B cell (primary cell): ENCODE measurements around the gene NEGR1. TPM values are rescaled to one million over a fixed set of nuclear protein-coding genes. Genes with fewer than 3 reads are reported as not detected.
A peak's percentile ranks its signal among the peaks of the same experiment; 100 is the strongest.

Experiments
- ATAC-seq: fragments of 200-7000 bp; cut with Tn5 transposase; one replicate; pipeline ENCODE4 v1.10.0; 2021; ENCODE audit warnings: low read depth, mild to moderate bottlenecking, moderate number of reproducible peaks, moderate library complexity
- CTCF ChIA-PET: fragments of 350-600 bp; sonication (Branson Sonifier 250); formaldehyde crosslinking; loops from one replicate; lab custom pipeline; 2021; ENCODE audit warnings: antibody characterized with exemption, inconsistent platforms; lab: Charles Lee
- POLR2A ChIA-PET: fragments of 350-600 bp; sonication (Branson Sonifier 250); formaldehyde crosslinking; loops from one replicate; lab custom pipeline; 2021; ENCODE audit warnings: antibody characterized with exemption; lab: Charles Lee
- DNase-seq: peaks from one replicate; pipeline ENCODE4 v3.0.0; 2013
- H2AFZ ChIP-seq: 2 replicates; pipeline ENCODE4 v1.6.1; 2012; ENCODE audit warnings: mild to moderate bottlenecking, low read depth, low read length; ENCODE audit not compliant: insufficient read depth, poor library complexity, severe bottlenecking
- H3K27ac ChIP-seq, 2 donors: 1 replicate in 1 of 2; 2 replicates in 1 of 2; pipeline ENCODE4 v1.5.1; 2012 to 2013; ENCODE audit warnings: low read length in 2 of 2, mild to moderate bottlenecking in 2 of 2, moderate library complexity in 1 of 2
- H3K27me3 ChIP-seq, 4 experiments: fragments of 200-600 bp in 1 of 4; sonication (generic) in 1 of 4; replicated peaks in 1 of 4; 1 replicate in 2 of 4; 2 replicates in 2 of 4; pipeline versions ENCODE4 v1.6.1 to v1.7.0; 2013 to 2016; ENCODE audit warnings: low read length in 3 of 4, mild to moderate bottlenecking in 2 of 4, mixed read lengths in 1 of 4, moderate library complexity in 1 of 4; ENCODE audit not compliant: insufficient read depth in 4 of 4, control insufficient read depth in 3 of 4; ENCODE audit errors: control extremely low read depth in 1 of 4
- H3K36me3 ChIP-seq, 2 experiments: replicated peaks in 1 of 2; 1 replicate in 1 of 2; 2 replicates in 1 of 2; pipeline versions ENCODE4 v1.6.1 to v1.7.1; 2013; ENCODE audit warnings: low read length in 1 of 2; ENCODE audit not compliant: insufficient read depth in 2 of 2, control insufficient read depth in 1 of 2; ENCODE audit errors: control extremely low read depth in 1 of 2, extremely low read depth in 1 of 2
- H3K4me1 ChIP-seq, 2 donors: fragments of 200-600 bp in 1 of 2; sonication (generic) in 1 of 2; 1 replicate in 1 of 2; 2 replicates in 1 of 2; pipeline versions ENCODE4 v1.5.1 to v1.6.1; 2013 to 2017; ENCODE audit warnings: low read length in 2 of 2; ENCODE audit not compliant: control insufficient read depth in 2 of 2, insufficient read depth in 2 of 2
- H3K4me2 ChIP-seq: replicated peaks from 2 replicates; pipeline ENCODE3; 2012; ENCODE audit warnings: mild to moderate bottlenecking, low read depth, low read length; ENCODE audit not compliant: poor library complexity, severe bottlenecking
- H3K4me3 ChIP-seq, 5 experiments: fragments of 200-600 bp in 1 of 5; sonication (generic) in 1 of 5; 1 replicate in 3 of 5; 2 replicates in 2 of 5; pipeline versions ENCODE4 v1.5.1 to v1.7.0; 2011 to 2016; ENCODE audit warnings: low read length in 4 of 5, mild to moderate bottlenecking in 4 of 5, low read depth in 2 of 5, control low read depth in 1 of 5, moderate library complexity in 1 of 5; ENCODE audit not compliant: insufficient read depth in 1 of 5; ENCODE audit errors: control extremely low read depth in 1 of 5, extremely low read depth in 1 of 5
- H3K79me2 ChIP-seq: fragments of 200-600 bp; sonication (generic); one replicate; pipeline ENCODE4 v1.6.0; 2016; ENCODE audit warnings: low read length; ENCODE audit not compliant: control insufficient read depth, insufficient read depth
- H3K9ac ChIP-seq: fragments of 200-600 bp; sonication (generic); 2 replicates; pipeline ENCODE4 v1.6.1; 2017; ENCODE audit warnings: mild to moderate bottlenecking, low read length, moderate library complexity
- H3K9me3 ChIP-seq, 3 donors: one replicate each; pipeline versions ENCODE4 v1.6.1 to v1.7.1; 2013; ENCODE audit warnings: low read length in 2 of 3; ENCODE audit not compliant: control insufficient read depth in 2 of 3, insufficient read depth in 1 of 3; ENCODE audit errors: control extremely low read depth in 1 of 3
- H4K20me1 ChIP-seq: 2 replicates; pipeline ENCODE4 v1.6.0; 2012; ENCODE audit warnings: mild to moderate bottlenecking, low read length; ENCODE audit not compliant: insufficient read depth, control insufficient read depth, poor library complexity, severe bottlenecking
- H3K27ac Mint-ChIP-seq: one replicate; pipeline ENCODE4 v1.8.0; 2021; ENCODE audit warnings: mixed read lengths
- H3K27me3 Mint-ChIP-seq: one replicate; pipeline ENCODE4 v1.8.0; 2021; ENCODE audit warnings: mixed read lengths
- H3K4me1 Mint-ChIP-seq: one replicate; pipeline ENCODE4 v1.8.0; 2021; ENCODE audit warnings: mixed read lengths
- H3K4me3 Mint-ChIP-seq: one replicate; pipeline ENCODE4 v1.8.0; 2021; ENCODE audit warnings: mixed read lengths
- H3K9me3 Mint-ChIP-seq: one replicate; pipeline ENCODE4 v1.8.0; 2022; ENCODE audit warnings: mixed read lengths; ENCODE audit not compliant: insufficient read depth
- EZH2 ChIP-seq: IDR thresholded peaks from 2 replicates; pipeline ENCODE4 v1.6.1; 2012; ENCODE audit warnings: borderline replicate concordance, low read depth, mild to moderate bottlenecking, moderate library complexity, low read length; ENCODE audit not compliant: insufficient read depth, poor library complexity, severe bottlenecking
- WGBS: methylation state at CpG from one replicate; pipeline ENCODE4 v1.1.5; 2013; ENCODE audit warnings: missing lambda C conversion rate; ENCODE audit not compliant: insufficient coverage; 5-methylcytosine and 5-hydroxymethylcytosine counted together
- intact Hi-C: fragments of 100-400 bp; cut with micrococcal nuclease; formaldehyde crosslinking; loops from one replicate; pipeline ENCODE4 v1.10.0; 2022
- polyA plus RNA-seq: library from polyadenylated mRNA; depleted of rRNA; stranded (reverse); fragments of >200 nt; gene quantifications from 2 replicates; pipeline ENCODE4 v1.2.3, GENCODE V29; 2012
- total RNA-seq, 2 donors: library from RNA; stranded (reverse); fragments of 120-200 nt in 1 of 2; gene quantifications; 1 replicate in 1 of 2; 2 replicates in 1 of 2; pipeline versions ENCODE4 v1.2.3 to v1.2.4, GENCODE V29; 2013 to 2022
- TF ChIP-seq, protein P1 (sequence below): fragments of 200-600 bp; IDR thresholded peaks from one replicate; pipeline ENCODE4 v1.8.0; 2022; ENCODE audit warnings: antibody characterized with exemption, mild to moderate bottlenecking

Gene NEGR1
- total and polyA plus RNA-seq, 2 donors (not counting 1 experiment from before 2014, with no cell fraction given), result 0.01 TPM; not detected in 1

DNA sequence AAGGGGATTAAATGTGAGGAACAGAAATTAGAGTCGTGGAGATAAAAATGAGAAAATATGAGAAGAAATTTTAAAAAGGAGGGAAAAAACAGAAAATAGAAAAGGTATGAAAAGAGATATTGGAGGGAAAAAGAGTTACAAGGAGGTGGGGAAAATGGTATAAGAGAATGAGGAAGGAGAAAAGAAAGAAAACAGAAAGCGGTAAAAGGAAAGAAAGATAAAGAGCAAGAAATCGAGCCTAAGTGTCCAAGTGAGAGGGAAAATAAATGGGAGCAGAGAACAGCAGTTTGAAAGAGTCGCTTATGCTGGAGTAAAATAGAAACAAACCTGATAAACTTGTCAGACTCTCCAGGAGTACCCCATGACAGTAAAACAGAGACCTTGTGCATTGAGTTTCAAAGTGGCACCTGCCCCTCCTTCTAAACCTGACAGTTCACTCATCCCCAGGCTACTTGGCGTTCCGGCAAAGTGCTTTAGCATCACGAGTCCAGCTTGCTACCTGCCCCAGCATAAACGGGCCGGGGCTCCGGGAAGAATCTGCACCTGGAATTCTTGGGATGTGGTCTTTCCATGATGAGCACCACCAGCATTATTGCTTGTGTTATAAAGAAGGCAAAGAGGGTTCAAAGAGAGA, 585 bp downstream of the NEGR1 start:
- Mint-ChIP-seq H3K9me3 (no peaks in the 10 kb centered on the region), H3K4me3 (peak overlapping the region; percentile 87), H3K27me3 (peaks cover 21% of the 10 kb centered on the region), H3K4me1 (peaks cover 15% of the 10 kb centered on the region), H3K27ac (peak overlapping the region; percentile 26)
- Histone ChIP-seq H3K4me3 (peak overlapping the region; percentile 31 to 81 (median 70)), H3K79me2 (no peaks in the 10 kb centered on the region), H2AFZ (peak overlapping the region; percentile 88), H3K9ac (peak overlapping the region; percentile 73), H4K20me1 (no peaks in the 10 kb centered on the region), H3K27ac (no peak overlapping the region), H3K9me3 (no peaks in the 10 kb centered on the region), H3K4me2 (peak overlapping the region; percentile 72), H3K36me3 (no peaks in the 10 kb centered on the region), H3K27me3 (peaks cover 0 to 13% (median 8%) of the 10 kb centered on the region in 4 experiments), H3K4me1 (peaks cover 25 to 26% of the 10 kb centered on the region in 2 donors)
- ChIA-PET POLR2A (no interaction called here), CTCF (no interaction called here)
- TF ChIP-seq, protein P1, sequence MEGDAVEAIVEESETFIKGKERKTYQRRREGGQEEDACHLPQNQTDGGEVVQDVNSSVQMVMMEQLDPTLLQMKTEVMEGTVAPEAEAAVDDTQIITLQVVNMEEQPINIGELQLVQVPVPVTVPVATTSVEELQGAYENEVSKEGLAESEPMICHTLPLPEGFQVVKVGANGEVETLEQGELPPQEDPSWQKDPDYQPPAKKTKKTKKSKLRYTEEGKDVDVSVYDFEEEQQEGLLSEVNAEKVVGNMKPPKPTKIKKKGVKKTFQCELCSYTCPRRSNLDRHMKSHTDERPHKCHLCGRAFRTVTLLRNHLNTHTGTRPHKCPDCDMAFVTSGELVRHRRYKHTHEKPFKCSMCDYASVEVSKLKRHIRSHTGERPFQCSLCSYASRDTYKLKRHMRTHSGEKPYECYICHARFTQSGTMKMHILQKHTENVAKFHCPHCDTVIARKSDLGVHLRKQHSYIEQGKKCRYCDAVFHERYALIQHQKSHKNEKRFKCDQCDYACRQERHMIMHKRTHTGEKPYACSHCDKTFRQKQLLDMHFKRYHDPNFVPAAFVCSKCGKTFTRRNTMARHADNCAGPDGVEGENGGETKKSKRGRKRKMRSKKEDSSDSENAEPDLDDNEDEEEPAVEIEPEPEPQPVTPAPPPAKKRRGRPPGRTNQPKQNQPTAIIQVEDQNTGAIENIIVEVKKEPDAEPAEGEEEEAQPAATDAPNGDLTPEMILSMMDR, result no peak
- TF ChIP-seq EZH2, result no peak
- ATAC-seq (no peak), DNase-seq (peak; percentile 21)
- intact Hi-C loops, result no loop called here
- 2% methylated on average over 8 of the region's 10 CpGs for WGBS

DNA sequence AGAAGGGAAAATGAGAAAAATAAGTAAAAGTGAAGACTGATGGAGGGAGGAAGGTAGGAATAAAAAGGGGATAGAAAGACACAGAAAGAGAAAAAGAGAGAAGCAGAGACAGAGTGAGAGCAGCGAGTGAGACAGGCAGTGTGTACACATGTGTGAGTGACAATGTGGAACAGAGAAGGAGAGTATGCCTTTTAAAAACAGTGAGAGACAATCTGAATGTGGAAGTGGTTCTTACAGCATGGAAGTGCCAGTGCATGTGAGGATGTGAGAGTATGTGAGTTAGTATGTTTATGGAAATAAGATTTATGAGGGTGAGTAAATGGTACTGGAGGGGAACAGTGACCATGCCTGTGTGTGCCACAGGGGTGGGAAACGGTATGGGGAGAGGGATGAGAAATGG, 1.2 kb downstream of the NEGR1 start:
- ChIA-PET CTCF (no interaction called here), POLR2A (no interaction called here)
- intact Hi-C loops, result no loop called here
- H3K9ac ChIP-seq, result no peak overlapping the region
- no peaks in the 10 kb centered on the region for H3K9me3 Mint-ChIP-seq
- 6% methylated on average over 2 of the region's 2 CpGs for WGBS
- H3K27ac Mint-ChIP-seq, result no peak overlapping the region
- peaks cover 25 to 26% of the 10 kb centered on the region in 2 donors for H3K4me1 ChIP-seq
- H3K27me3 Mint-ChIP-seq, result peaks cover 18% of the 10 kb centered on the region
- peak overlapping the region; percentile 87 for H3K4me3 Mint-ChIP-seq
- H3K27ac ChIP-seq, result no peak overlapping the region
- peaks cover 15% of the 10 kb centered on the region for H3K4me1 Mint-ChIP-seq
- H2AFZ ChIP-seq, result peak overlapping the region; percentile 88
- no peak overlapping the region for H3K4me2 ChIP-seq
- H3K9me3 ChIP-seq, result no peaks in the 10 kb centered on the region
- TF ChIP-seq EZH2, result no peak
- TF ChIP-seq, protein P1, result no peak
- peaks cover 0 to 13% (median 9%) of the 10 kb centered on the region in 4 experiments for H3K27me3 ChIP-seq
- peak; percentile 17 for DNase-seq
- no peak for ATAC-seq
- no peaks in the 10 kb centered on the region for H3K36me3 ChIP-seq
- H3K79me2 ChIP-seq, result no peaks in the 10 kb centered on the region
- no peak overlapping the region for H3K4me3 ChIP-seq
- no peaks in the 10 kb centered on the region for H4K20me1 ChIP-seq
